Esophagus (tissue), 2 donors: Measurements from ENCODE around the gene PTTG1IP2. TPM values are rescaled to one million over a fixed set of nuclear protein-coding genes. Genes with fewer than 3 reads are reported as not detected.

Source experiments
- H3K27ac ChIP-seq, 2 donors: one replicate each; pipeline ENCODE4 v1.5.1; 2013; ENCODE audit warnings: low read depth in 2 of 2, mild to moderate bottlenecking in 2 of 2, inconsistent platforms in 1 of 2, low read length in 1 of 2, moderate library complexity in 1 of 2
- H3K27me3 ChIP-seq, 2 donors: one replicate each; pipeline ENCODE4 v1.6.1; 2013; ENCODE audit warnings: low read length in 2 of 2, control low read depth in 1 of 2, mild to moderate bottlenecking in 1 of 2; ENCODE audit not compliant: insufficient read depth in 2 of 2, control insufficient read depth in 1 of 2
- H3K36me3 ChIP-seq, 2 donors: one replicate each; pipeline ENCODE4 v1.6.1; 2013; ENCODE audit warnings: low read length in 1 of 2; ENCODE audit not compliant: control insufficient read depth in 2 of 2, insufficient read depth in 2 of 2
- H3K4me1 ChIP-seq, 2 donors: one replicate each; pipeline ENCODE4 v1.6.1; 2013; ENCODE audit warnings: low read length in 1 of 2; ENCODE audit not compliant: control insufficient read depth in 2 of 2, insufficient read depth in 2 of 2
- H3K4me3 ChIP-seq, 2 donors: one replicate each; pipeline ENCODE4 v1.5.1; 2013; ENCODE audit warnings: low read length in 2 of 2, mild to moderate bottlenecking in 2 of 2, low read depth in 1 of 2, moderate library complexity in 1 of 2
- H3K9me3 ChIP-seq, 2 donors: one replicate each; pipeline ENCODE4 v1.6.1; 2013; ENCODE audit warnings: mild to moderate bottlenecking in 2 of 2, low read depth in 1 of 2, low read length in 1 of 2, moderate library complexity in 1 of 2; ENCODE audit not compliant: control insufficient read depth in 2 of 2, insufficient read depth in 1 of 2
- WGBS, 2 donors: extraction: QIAGEN DNeasy Blood & Tissue Kit; methylation state at CpG; one replicate each; pipeline ENCODE4 v1.1.7; 2013; 5-methylcytosine and 5-hydroxymethylcytosine counted together
- polyA plus RNA-seq, 2 donors: library from polyadenylated mRNA; stranded (reverse); fragments of 200-250 nt; gene quantifications; one replicate each; pipeline ENCODE4 v1.2.3, GENCODE V29; 2013
- donor health status: healthy with polysubstance abuse.
- donor health status: Bipolar disorder and iron deficiency.

PTTG1IP2 gene
- polyA plus RNA-seq, 2 donors = not detected

DNA sequence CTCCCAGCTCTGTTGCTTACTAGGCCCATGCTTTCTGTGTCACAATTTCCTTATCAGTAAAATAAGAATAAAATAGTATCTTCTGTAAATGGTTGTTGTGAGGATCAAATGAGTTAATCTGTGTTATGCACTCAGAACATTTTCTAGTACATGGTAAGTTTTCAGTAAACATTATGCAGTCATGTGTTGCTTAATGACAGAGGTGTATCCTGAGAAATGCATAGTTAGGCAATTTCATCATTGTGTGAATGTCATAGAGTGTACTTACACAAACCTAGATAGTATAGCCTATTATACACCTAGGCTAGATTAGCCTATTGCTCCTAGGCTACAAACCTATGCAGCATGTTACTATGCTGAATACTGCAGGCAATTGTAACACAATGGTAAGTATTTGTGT lies 4.4 kb downstream of the PTTG1IP2 start:
- Histone ChIP-seq H3K4me1 (no peaks in the 10 kb centered on the region), H3K27me3 (no peaks in the 10 kb centered on the region), H3K36me3 (no peaks in the 10 kb centered on the region), H3K4me3 (no peak overlapping the region), H3K9me3 (no peaks in the 10 kb centered on the region), H3K27ac (no peak overlapping the region)

DNA sequence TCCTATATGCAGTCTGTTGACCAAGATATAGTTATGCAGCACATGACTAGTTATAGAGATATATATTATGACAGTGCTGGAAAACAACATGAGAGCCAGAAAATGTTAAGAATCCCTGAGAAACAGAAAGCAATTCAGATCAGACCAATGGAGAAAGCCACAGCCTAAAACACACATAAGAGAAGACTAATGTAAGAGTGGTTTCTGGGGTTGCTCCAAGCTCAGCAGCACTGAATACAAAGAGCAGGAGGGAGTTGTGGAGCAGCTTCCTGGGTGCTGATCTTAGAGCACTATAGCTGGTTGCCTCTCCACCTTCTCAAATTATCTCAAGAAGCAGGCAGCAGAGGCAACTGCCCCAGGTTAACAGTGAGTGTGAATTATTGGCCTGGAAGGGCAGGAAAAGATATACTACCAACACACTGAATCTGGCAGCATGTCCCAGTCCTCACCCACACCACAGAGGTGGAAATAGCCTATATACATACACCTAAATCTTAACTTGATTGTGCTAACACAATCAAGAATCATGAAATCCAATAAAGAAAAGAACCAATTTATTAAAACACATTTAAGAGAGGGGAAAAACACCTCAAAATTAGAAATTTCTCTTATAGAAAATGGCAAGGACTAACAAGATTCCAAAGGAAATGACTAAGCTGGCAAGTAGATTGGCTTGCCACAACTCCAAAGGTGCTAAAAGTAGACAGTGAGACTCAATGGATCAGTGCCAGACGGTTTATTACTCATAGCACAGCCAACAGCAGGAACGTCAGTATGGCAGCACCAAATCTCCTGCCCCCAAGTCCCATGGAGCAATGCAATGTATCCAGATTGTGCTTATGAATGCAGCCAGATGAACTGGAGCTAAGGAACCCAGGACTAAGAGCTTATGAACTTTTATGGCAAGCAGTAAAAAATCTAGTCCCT lies 5.1 kb downstream of the PTTG1IP2 start:
- H3K27ac ChIP-seq = no peak overlapping the region
- no peaks in the 10 kb centered on the region for H3K4me1 ChIP-seq
- H3K4me3 ChIP-seq = no peak overlapping the region
- H3K27me3 ChIP-seq = no peaks in the 10 kb centered on the region
- WGBS, 2 donors = 47 to 70% methylated on average over 2 of the region's 2 CpGs
- no peaks in the 10 kb centered on the region for H3K9me3 ChIP-seq
- H3K36me3 ChIP-seq = no peaks in the 10 kb centered on the region

DNA sequence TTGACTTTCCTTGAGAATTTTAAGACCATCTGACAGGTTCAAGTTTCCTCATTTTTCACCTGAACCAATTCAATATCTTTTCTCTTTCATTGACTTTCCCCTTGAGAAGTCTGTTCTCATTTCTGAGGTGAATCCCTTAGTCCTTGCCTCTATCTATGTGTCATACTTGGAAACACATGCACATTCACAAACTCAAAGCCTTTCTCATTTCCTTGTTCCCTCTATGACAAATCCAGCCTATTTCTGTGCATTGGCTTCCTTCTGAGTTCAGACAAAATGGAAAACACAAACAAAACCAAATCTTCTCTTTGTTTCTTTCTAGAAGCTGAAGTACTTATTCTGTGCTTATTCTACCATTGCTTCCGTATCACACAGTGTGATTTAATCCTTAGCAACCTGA lies 13.8 kb downstream of the PTTG1IP2 start:
- 78 to 86% methylated on average over 1 of the region's 1 CpG for WGBS, 2 donors
- Histone ChIP-seq H3K9me3 (no peaks in the 10 kb centered on the region), H3K27ac (no peak overlapping the region), H3K4me3 (no peak overlapping the region), H3K27me3 (no peaks in the 10 kb centered on the region), H3K4me1 (no peaks in the 10 kb centered on the region), H3K36me3 (no peaks in the 10 kb centered on the region)

DNA sequence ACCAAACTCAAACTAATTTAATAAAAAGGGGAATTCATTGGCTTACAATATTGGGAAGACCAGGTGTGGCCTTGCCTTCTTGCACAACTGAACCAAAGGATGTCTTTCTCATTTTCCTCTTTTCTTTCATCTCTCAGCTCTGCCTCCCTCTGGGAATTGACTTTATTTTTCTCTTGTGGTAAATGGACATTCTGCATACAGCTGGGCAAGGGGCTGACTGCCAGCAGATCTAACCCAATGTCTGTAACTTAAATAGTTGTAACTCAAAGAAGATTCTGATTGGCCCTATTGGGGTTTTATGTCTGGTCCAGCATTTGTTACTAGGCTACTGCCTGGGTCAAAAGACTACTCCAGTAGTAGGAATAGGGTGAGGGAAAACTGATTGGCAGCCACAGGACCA lies 15.3 kb downstream of the PTTG1IP2 start:
- no peaks in the 10 kb centered on the region for H3K4me1 ChIP-seq
- H3K36me3 ChIP-seq = no peaks in the 10 kb centered on the region
- H3K27ac ChIP-seq = no peak overlapping the region
- H3K9me3 ChIP-seq = no peaks in the 10 kb centered on the region
- no peak overlapping the region for H3K4me3 ChIP-seq
- H3K27me3 ChIP-seq = no peaks in the 10 kb centered on the region

DNA sequence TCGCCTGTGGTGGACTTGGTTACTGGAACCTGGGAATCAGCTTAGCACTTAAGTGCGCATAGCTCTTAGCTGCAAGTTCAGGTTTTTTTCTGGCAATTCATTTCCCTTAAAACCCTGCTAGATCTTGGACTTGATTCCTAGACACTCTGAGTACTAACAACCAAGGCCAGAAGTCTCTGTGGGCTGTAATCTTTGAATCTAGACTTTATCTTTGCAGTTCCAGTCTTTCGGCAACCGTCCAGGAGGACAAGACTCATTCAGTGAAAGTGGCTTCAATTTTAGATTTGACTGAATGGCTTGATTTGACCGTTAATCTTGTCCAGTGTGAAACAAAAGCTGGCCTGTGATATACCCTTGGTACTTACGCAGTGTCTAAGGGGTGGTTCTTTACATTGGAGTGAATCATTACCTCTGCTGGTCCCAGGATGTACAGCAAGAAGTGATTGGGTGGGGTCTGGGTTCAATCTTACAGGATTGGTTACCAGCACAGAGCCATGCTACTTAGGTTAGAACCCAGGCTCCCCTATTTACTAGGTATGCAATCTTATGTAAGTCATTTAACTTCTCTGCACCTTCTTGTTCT lies 16.4 kb downstream of the PTTG1IP2 start:
- Histone ChIP-seq H3K9me3 (no peaks in the 10 kb centered on the region), H3K27me3 (no peaks in the 10 kb centered on the region), H3K4me1 (no peaks in the 10 kb centered on the region), H3K27ac (no peak overlapping the region), H3K4me3 (no peak overlapping the region), H3K36me3 (no peaks in the 10 kb centered on the region)
- 79 to 80% methylated on average over 6 of the region's 6 CpGs for whole genome bisulfite sequencing, 2 donors

DNA sequence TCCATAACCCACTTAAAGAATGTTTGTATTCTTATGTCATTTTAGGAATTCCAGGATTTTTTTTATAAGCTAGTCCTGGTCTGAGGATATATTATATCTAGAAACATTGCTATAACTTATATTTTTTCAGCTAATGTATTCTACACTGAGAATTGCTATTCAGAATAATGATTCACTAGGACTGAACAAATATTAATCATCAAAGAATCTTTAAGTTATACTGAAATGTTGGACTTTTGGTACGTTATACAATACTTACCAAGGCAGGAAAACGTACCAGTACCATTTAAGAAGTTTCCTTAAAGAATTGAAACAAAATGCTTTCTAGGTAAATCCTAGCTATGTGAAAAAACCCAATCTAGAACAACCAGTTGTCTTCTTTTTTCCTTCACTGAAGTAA lies 18.4 kb downstream of the PTTG1IP2 start:
- Histone ChIP-seq H3K4me3 (no peak overlapping the region), H3K4me1 (no peaks in the 10 kb centered on the region), H3K36me3 (no peaks in the 10 kb centered on the region), H3K27me3 (no peaks in the 10 kb centered on the region), H3K9me3 (no peaks in the 10 kb centered on the region), H3K27ac (no peak overlapping the region)
- WGBS, 2 donors = 52 to 63% methylated on average over 2 of the region's 2 CpGs

DNA sequence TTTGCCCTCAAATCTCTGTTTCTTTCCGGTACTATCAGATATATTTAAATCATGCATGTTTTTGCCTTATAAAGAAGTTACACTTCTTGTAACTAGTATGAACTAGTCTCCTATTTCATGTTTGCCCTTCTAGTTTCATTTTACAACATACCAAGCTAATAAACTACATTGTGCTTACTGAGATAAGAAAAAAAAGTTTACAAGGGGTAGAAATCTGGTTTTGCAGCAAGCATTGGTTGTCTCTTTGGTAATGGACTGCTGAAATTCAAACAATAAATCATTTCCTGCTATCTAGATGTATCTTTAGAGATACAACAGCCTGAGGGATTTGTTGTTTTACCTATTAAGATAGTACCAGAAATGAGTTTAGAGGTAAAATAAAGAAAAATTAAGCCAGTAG lies 18.8 kb downstream of the PTTG1IP2 start:
- no peak overlapping the region for H3K4me3 ChIP-seq
- H3K27me3 ChIP-seq = no peaks in the 10 kb centered on the region
- no peak overlapping the region for H3K27ac ChIP-seq
- 78 to 88% methylated on average over 1 of the region's 1 CpG for WGBS, 2 donors
- H3K9me3 ChIP-seq = no peaks in the 10 kb centered on the region
- H3K36me3 ChIP-seq = no peaks in the 10 kb centered on the region
- H3K4me1 ChIP-seq = no peaks in the 10 kb centered on the region

DNA sequence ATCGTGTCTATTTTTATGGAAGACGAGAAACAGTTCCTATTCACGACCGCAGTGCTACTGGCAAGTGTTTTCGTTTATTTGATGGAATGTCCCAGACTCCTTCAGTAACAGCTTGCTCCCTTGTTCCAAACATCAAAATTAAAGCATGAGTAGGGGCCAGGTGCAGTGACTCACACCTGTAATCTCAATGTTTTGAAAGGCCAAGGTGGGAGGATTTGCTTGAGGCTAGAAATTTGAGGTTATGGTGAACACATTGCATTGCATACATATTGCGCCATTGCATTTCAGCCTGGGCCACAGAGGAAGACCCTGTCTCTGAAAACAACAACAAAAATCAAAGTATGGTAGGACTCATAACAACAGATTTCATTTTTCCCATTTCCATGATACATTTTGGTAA lies 22.8 kb downstream of the PTTG1IP2 start:
- WGBS, 2 donors = 92% methylated on average over 6 of the region's 6 CpGs
- no peak overlapping the region for H3K4me3 ChIP-seq

DNA sequence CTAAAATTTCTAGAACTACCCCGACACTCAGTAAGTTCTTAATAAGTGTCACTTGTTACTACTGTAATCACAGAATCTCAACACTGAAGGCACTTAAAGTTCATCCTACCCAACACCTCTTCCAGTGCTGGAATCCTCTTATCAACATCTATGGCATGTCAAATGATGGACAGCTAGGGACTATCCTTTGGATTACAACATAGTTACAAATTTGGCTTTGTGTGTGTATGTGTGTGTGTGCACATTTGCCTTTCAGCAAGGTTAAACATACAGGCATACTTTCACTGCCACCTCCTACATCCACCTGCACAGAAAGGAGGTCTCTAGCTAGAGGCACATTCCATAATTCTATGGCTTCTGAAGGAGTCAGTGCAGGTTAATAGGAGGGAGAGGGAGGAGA lies 25.8 kb downstream of the PTTG1IP2 start:
- H3K4me1 ChIP-seq = no peaks in the 10 kb centered on the region
- 91 to 95% methylated on average over 1 of the region's 1 CpG for WGBS, 2 donors
- no peaks in the 10 kb centered on the region for H3K36me3 ChIP-seq
- no peak overlapping the region for H3K4me3 ChIP-seq
- H3K27ac ChIP-seq = no peak overlapping the region
- no peaks in the 10 kb centered on the region for H3K9me3 ChIP-seq
- H3K27me3 ChIP-seq = no peaks in the 10 kb centered on the region

More for the DNA sequence above, 22.8 kb downstream of the PTTG1IP2 start:
- Histone ChIP-seq H3K27ac (no peak overlapping the region), H3K4me1 (no peaks in the 10 kb centered on the region), H3K9me3 (no peaks in the 10 kb centered on the region), H3K36me3 (no peaks in the 10 kb centered on the region), H3K27me3 (no peaks in the 10 kb centered on the region)

DNA sequence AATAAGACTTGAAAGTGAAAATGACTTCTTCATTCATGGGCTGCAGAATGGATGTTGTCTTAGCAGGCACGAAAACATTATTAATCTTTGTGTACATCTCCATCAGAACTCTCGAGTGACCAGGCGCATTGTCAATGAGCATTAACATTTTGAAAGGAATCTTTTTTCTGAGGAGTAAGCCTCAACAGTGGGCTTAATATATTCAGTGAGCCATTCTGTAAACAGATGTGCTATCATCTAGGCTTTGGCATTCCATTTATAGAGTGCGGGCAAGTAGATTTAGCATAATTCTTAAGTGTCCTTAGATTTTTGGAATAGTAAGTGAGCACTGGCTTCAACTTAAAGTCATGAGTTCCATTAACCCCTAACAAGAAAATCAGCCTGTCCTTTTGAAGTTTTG lies 33.1 kb downstream of the PTTG1IP2 start:
- no peak overlapping the region for H3K27ac ChIP-seq
- WGBS, 2 donors = 78 to 83% methylated on average over 4 of the region's 4 CpGs

More for the DNA sequence above, 33.1 kb downstream of the PTTG1IP2 start:
- no peaks in the 10 kb centered on the region for H3K4me1 ChIP-seq
- H3K36me3 ChIP-seq = no peaks in the 10 kb centered on the region
- H3K27me3 ChIP-seq = no peaks in the 10 kb centered on the region
- no peaks in the 10 kb centered on the region for H3K9me3 ChIP-seq
- no peak overlapping the region for H3K4me3 ChIP-seq
